Fibroblast of skin of left biceps (primary cell): ENCODE measurements around the gene GXYLT2.

Experiments
- DNase-seq, 2 experiments: peaks; one replicate each; pipeline ENCODE4 v3.0.0-alpha.2; 2013; ENCODE audit warnings: low read depth in 2 of 2

Gene GXYLT2

DNA sequence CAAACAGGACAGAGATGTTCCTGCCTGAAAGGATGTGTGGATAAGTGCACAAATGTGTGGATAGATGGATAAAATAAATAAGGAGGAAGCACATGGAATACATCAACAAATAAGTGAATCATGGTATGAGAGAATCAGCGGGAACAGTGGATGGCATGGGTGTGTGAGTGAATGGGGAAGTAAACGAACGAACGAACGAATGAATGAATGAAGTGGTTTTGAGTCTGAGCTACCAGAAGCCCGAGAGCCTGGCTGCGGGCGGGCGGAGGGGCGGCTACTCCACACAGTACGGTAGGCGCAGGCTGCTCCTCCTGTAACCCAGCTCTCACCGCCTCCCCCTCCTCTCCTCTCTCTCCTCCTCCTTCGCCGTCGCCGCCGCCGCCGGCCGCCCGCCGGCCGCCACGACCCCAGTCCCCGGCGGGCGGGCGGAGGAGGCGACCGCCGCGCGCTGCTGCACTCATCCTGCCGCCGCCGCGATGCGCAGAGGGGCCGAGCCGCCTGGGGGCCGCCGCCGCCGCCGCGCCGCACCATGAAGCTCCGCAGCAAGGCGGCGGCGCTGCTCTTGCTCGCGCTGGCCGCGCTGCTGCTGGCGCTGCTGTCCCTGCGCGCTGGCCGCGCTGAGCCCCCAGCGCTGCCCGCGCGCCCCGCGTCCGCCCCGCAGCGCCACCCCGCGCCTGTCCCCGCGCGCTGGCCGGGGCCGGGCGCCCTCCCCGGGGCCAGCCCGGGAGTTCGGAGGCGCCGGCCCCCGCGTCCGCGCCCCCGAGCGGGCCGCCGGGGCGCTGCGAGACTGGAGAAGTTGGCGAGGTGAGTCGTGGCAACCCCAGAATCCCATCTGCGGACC is at the start of gene GXYLT2:
Gene GXYLT2, plus strand, starts transcription at position 342 of the 841 bp plus-strand sequence. Its CDS starts 188 bp downstream, at position 530.
- peak in 1 of 2 experiments; percentile 39 for DNase-seq

GRCh38 chr3:72839057-72839456 is 48.8 kb upstream of the GXYLT2 start:
- no peak for DNase-seq

GRCh38 chr3:72844436-72844993 is 43.3 kb upstream of the GXYLT2 start:
- no peak for DNase-seq

- no peak for DNase-seq
Measured at GRCh38 chr3:72846166-72846565, 41.7 kb upstream of the GXYLT2 start.

DNA sequence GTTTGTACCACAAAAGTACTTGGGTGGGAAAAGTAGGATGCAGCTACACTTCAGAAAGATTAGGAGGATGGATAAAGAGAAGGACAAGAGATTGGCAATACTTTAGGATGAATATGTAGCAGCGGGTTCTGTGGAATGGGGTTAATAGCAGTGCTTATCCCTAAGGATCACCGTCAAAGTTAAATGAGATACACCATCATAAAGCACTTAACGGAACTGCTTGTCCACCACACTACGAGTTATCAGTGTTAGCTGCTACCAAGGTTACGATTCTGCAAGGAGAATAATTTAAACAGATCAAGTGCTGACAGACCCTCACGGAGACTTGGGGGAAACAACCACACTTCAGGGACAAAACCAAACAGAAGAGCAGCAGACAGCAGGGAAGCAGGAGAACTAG is 40.6 kb upstream of the GXYLT2 start:
- no peak for DNase-seq

DNA sequence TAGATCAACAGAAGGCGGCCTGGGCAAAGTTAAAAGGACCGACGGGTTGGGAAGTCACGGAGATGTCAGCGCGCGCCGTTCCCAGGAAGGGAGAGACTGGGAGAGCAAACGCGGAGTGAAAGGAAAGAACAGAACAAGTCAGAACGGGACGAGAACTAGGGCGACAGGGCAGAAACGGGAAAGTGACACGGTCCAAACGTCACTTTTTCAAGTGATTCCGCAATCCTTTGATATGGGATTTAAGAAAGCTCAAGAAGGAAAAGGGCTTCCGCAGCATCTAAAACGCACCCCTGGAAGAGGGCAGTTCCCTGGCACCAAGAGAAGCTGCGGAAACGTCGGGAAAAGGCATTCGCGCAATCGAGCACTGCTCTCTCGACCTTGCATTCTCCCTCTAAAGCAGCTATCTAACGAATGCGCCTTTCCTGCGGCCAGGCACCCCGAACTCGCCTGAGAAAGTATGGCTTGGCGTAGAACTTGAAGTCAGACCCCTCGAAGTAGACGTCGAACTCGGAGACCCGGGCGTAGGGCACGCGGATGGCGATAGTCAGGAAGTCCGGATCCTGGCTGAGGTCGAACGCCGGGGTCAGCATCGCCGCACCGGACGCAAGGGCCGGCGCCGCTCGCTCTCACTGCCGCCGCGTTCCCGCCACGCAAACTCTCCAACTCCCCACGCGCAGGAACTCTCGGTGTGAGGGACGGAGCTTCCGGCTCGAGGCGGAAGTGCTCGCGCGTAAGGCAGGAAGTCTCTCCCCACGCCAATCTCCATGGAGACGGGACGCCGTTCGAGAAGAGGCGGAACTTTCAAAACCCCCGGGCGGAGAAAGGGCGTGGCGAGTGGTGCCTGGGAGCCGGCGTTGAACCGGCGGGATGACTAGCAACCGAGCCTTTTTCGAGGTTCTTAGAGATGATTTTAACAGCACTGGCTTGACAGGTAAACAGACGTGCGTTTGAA is 39.8 kb upstream of the GXYLT2 start, which contains the start of gene SHQ1:
Gene SHQ1, minus strand, starts transcription at position 695 of the 952 bp plus-strand sequence. Its CDS starts 105 bp downstream, at position 590.
- peak; percentile 82 to 83 for DNase-seq

- DNase-seq: no peak
Measured at GRCh38 chr3:72848703-72849081, 39.2 kb upstream of the GXYLT2 start.

DNA sequence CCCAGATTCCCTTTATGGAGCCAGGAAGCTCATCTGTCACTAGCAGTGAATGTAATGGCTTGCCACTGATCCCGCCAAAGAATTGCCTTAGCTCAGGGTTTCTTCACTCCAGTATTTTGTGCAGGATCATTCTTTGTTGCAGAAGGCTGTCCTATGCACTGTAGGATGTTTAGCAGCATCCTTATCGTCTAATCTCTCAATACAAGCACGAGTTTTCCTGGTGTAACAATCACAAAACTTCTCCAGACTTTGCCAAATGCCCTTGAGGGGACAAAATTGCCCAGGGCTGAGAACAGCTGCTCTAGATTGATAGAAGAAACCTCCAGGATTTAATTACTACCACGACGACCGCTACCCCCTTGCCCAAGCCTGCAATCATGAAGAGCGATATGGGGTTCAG is 32.8 kb upstream of the GXYLT2 start:
- DNase-seq: no peak

DNA sequence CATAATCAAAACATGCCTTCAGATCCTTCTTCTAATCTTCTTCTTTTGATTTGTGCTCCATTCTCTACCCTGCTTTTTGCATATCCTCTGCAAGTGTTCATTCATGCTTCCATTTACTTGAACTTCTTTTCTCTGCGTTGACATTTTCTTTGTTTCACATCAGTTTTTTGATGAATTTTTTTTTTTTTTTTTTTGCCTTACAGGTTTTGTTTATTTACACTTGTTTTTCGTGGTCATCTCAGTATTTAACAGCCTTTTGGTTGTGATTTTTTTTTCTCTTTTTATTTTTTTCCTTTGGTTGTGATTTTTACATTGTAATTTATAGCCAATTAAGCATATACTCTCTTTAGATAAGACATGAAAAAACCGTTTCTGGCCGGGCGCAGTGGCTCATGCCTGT is 27.8 kb upstream of the GXYLT2 start:
- DNase-seq: no peak

- no peak for DNase-seq
Measured at GRCh38 chr3:72860846-72861245, 27.0 kb upstream of the GXYLT2 start.

- no peak for DNase-seq
Measured at GRCh38 chr3:72862314-72863090, 25.3 kb upstream of the GXYLT2 start.

DNA sequence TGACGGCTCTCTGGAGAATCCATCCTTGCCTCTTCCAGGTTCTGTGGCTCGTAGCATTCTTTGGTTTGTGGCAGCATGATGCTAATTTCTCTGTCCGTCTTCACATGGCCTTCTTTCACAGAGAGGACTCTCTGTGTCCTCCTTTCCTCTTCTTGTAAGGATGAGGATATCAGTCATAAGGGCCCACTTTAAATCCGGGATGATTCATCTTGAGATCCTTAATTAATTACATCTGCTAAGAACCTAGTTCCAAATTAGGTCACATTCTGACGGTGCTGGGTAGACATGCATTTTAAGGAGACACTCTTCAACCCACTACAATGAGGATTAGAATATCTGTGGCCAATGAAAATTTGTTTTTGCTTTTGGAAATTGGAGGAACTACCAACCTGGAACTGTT is 15.7 kb upstream of the GXYLT2 start:
- DNase-seq: peak; percentile 82 to 85

- DNase-seq: no peak
Measured at GRCh38 chr3:72887343-72887704, 522 bp upstream of the GXYLT2 start.

DNA sequence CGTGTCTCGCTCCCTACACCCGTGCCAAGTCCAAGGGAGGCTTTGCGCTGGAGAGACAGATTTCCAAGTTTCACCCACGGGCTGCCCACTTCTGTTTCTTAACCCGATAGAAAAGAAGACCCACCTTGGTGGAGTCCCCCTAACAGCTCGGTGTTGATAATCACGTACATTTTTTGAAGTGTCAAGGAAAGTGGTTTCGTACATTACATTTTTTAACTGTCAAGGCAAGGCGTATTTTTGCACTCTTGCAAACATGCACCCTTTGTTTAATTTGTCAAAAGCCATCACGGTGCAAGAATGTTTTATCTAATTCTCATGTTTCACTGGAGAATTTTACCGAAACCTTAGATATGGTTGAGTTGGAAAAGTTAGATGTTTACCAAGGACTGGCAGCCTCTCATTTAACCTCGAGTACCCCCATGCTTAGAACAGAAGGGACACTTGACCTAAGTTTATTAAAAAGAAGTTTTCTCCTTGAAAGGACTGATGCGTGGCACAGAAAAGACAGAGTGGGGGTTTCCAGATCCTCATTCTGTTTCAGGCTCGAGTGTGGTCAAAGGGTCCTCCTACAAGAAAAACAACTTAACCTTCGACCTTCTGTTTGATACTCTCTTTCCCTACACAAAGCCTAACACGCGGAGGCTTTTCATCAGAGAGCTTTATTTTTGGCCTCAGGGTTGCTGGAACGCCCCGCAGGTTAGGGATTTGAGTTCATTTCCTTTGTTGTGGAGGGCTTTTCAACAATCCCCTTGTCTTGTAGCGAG is 882 bp downstream of the GXYLT2 start:
- no peak for DNase-seq

DNA sequence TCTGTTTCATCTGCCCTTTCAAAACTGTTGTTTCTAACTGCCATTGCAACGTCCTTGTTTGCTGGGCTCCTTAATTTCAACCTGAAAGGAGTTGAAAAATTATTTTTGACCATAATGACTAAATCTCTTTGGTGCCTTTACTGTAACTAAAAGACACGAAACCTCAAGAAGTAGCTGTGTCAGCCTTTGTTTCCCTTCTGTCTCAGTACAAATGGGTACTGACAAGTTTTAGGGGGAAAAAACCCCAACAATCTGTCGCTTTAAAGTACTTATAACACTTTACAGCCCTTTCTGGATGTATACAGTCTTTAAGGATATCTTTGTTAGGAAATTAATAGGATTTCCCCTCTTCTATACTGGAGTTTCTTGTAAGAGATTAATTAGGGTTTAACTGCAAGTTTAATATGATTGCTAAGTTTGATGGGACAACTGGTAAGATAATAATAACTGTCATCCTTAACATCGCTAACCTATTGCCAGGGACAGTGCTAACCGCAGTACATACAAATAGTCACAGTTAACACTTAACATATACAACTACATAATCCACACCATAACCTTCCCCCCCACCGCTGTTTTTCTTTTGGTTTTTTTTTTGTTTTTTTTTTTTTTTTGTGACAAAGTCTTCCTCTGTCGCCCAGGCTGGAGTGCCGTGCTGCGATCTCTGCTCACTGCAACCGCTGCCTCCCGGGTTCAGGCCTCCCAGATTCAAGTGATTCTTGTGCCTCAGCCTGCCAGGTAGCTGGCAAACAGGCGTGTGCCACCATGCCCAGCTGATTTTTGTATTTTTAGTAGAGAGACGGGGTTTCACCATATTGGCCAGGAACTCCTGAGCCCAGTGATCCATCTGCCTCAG is 1.7 kb downstream of the GXYLT2 start:
- no peak for DNase-seq

DNA sequence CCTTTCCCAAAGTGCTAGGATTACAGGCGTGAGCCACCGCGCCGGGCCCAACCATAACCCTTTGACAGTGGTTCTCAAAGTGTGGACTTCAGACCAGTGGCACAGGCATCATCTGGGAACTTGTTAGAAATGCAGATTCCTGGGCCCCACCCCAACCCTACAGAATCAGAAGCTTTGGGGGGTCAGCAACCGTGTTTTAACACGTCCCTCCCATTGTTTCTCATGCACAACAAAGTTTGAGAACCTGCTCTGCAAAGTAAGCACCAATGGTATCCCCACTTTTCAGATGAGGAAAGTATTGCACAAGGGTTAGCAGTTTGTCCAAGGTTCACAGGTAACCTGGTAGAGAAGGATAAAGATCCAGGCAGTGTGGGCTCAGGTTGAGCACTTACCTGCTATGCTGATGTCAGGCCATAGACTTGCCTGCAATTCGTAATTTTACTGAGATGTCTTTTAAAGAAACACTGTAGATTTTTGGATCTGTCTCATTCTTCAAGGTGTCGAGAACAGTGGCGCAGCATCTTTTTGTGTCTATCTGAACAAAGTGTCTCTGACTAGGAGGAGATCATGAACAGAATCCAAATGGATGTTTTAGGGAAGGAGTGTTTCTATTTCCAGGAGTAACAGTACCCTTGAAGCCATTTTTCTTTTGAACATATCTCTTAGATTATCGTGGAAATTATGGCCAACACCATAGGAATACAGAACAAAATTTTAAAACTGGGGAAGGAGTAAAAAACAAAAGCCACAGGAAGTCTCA is 2.5 kb downstream of the GXYLT2 start:
- no peak for DNase-seq

- peak; percentile 99 for DNase-seq
Measured at GRCh38 chr3:72891053-72891855, 3.4 kb downstream of the GXYLT2 start.
